Esophagus squamous epithelium (tissue), 5 donors: ENCODE data around the gene RAD54L. TPM values are rescaled to one million over a fixed set of nuclear protein-coding genes. Genes with fewer than 3 reads are reported as not detected.
A peak's percentile ranks its signal among the peaks of the same experiment; 100 is the strongest.

Experiments used
- DNase-seq: peaks from one replicate; lab custom pipeline; 2025; lab: John Stamatoyannopoulos, UW
- H3K27ac ChIP-seq, 4 donors: fragments of 200-600 bp; sonication (generic); one replicate each; pipeline ENCODE4 v1.5.1; 2016 to 2019; ENCODE audit warnings: mild to moderate bottlenecking in 1 of 4
- H3K27me3 ChIP-seq, 4 donors: fragments of 200-600 bp; sonication (generic); 1 replicate in 3 of 4; 2 replicates in 1 of 4; pipeline versions ENCODE4 v1.5.1 to v1.6.0; 2017 to 2021; ENCODE audit warnings: antibody characterized with exemption in 1 of 4
- H3K36me3 ChIP-seq, 3 donors: fragments of 200-600 bp; sonication (generic); one replicate each; pipeline ENCODE4 v1.5.1; 2016 to 2019
- H3K4me1 ChIP-seq, 3 donors: fragments of 200-600 bp; sonication (generic); one replicate each; pipeline ENCODE4 v1.5.1; 2017 to 2019
- H3K4me3 ChIP-seq, 4 donors: fragments of 200-600 bp; sonication (generic); 1 replicate in 3 of 4; 2 replicates in 1 of 4; pipeline ENCODE4 v1.5.1; 2016 to 2019; ENCODE audit warnings: mild to moderate bottlenecking in 2 of 4, moderate library complexity in 1 of 4
- H3K9me3 ChIP-seq, 3 donors: fragments of 200-600 bp; sonication (generic); one replicate each; pipeline ENCODE4 v1.5.1; 2016 to 2019
- POLR2A ChIP-seq, 4 donors: fragments of 450-650 bp; IDR thresholded peaks; one replicate each; pipeline ENCODE4 v1.6.1; 2017; ENCODE audit warnings: antibody characterized with exemption in 4 of 4, mild to moderate bottlenecking in 4 of 4, moderate library complexity in 3 of 4
- WGBS, 2 donors: methylation state at CpG; one replicate each; pipeline ENCODE4 v1.1.5; 2018; 5-methylcytosine and 5-hydroxymethylcytosine counted together
- intact Hi-C: fragments of 100-400 bp; cut with DNase I; formaldehyde crosslinking; loops from one replicate; pipeline ENCODE4 v1.15.0; 2022
- total RNA-seq, 4 donors: library from RNA; depleted of rRNA; stranded (reverse); fragments of >200 nt; gene quantifications; one replicate each; pipeline ENCODE4 v1.1.0, GENCODE V29; 2016
- TF ChIP-seq, protein P1 (sequence below), 6 experiments: fragments of 450-650 bp in 4 of 6; fragments of 200-600 bp in 2 of 6; sonication (generic) in 2 of 6; IDR thresholded peaks; one replicate each; pipeline ENCODE4 v1.5.1; 2016 to 2019; ENCODE audit warnings: antibody characterized with exemption in 6 of 6, mild to moderate bottlenecking in 4 of 6, moderate library complexity in 4 of 6
- donor health status: DM: yes; HTN: yes; CAD: no.

The RAD54L gene
- total RNA-seq, 4 donors from 2014 or later: 1.9 to 7.8 (median 6.8) TPM

DNA sequence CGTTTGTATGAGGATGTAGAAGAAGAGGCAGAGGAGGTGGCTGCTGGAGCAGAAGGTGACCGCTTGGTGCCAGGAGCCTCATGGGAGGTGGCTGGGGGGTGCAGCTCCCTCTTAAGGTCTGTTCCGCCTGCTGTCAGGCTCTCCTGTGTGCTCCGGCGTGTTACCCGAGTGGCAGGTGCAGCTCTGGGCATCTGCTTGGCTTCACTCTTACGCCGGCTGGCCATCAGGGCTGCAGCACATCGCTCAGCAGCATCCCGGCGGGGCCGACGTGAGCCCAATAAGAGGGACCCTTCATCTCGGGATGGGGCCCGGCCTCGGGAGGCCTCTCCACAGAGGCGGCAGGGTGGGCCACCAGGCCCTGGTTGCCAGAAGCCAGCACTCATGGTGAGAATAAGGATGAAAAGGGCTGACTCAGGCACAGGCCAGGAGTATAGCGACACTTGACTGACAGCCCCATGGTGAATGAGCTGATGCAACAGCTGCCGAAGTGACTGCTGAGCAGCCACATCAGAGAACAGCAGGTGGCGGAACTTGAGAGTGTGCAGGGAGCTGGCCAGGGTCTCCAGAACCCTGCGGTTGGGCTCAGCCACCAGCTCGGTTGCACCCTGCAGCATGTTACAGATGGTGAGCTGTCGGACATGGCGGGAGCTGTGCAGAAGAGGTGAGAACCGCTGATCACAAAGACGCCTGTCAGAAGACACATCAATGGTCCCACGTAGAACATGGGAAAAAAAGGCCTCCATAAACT, 38.3 kb downstream of the RAD54L start:
- WGBS, 2 donors: 73 to 86% methylated on average over 3 to 10 of the region's 27 CpGs

DNA sequence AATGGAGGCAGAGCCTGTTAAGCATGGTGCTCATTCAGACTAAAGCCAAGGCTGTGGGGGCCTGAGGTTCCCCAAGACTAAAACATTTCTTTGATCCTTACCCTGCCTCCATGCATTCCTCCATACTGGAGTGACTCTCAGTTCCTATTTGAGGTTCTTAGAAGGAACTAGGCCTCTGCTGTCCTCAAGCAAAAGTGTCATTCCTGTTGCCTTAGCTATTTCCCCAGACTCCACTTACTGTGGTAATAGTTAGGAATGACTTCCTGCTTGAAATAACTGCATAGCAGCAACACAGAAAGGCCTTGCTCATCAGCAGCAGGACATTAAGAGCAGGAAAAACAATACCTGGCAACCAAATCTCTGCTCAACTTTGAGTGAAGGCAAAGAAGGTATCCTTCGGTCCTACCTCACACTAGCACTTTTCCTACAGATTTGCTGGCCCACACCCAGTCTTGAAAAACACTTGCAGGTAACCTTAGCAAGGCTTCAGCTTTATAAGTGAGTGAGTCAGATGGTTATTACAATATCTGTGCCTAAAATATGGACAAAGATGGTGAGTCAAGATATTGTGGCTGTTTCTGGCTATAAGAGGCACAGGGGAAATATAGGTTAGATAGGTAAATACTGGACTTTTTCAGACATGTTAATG, 41.0 kb downstream of the RAD54L start:
- peaks cover 13 to 98% (median 23%) of the 10 kb centered on the region in 3 donors for H3K36me3 ChIP-seq
- no peak for DNase-seq
- no peaks in the 10 kb centered on the region for H3K4me1 ChIP-seq
- H3K27ac ChIP-seq: peak overlapping the region in 1 of 4 donors; percentile 9
- H3K4me3 ChIP-seq: no peak overlapping the region
- H3K27me3 ChIP-seq: no peaks in the 10 kb centered on the region
- H3K9me3 ChIP-seq: no peaks in the 10 kb centered on the region
- intact Hi-C loops: no loop called here
- WGBS, 2 donors: 60 to 73% methylated on average over 1 of the region's 1 CpG
- no peak for TF ChIP-seq POLR2A (IDR thresholded peaks at IDR 0.05)
- TF ChIP-seq, protein P1, sequence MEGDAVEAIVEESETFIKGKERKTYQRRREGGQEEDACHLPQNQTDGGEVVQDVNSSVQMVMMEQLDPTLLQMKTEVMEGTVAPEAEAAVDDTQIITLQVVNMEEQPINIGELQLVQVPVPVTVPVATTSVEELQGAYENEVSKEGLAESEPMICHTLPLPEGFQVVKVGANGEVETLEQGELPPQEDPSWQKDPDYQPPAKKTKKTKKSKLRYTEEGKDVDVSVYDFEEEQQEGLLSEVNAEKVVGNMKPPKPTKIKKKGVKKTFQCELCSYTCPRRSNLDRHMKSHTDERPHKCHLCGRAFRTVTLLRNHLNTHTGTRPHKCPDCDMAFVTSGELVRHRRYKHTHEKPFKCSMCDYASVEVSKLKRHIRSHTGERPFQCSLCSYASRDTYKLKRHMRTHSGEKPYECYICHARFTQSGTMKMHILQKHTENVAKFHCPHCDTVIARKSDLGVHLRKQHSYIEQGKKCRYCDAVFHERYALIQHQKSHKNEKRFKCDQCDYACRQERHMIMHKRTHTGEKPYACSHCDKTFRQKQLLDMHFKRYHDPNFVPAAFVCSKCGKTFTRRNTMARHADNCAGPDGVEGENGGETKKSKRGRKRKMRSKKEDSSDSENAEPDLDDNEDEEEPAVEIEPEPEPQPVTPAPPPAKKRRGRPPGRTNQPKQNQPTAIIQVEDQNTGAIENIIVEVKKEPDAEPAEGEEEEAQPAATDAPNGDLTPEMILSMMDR (IDR thresholded peaks at IDR 0.05): no peak

More for the DNA sequence above, 38.3 kb downstream of the RAD54L start:
- no peak for TF ChIP-seq POLR2A (IDR thresholded peaks at IDR 0.05)
- TF ChIP-seq, protein P1 (IDR thresholded peaks at IDR 0.05): no peak
- no peak overlapping the region for H3K4me3 ChIP-seq
- H3K9me3 ChIP-seq: no peaks in the 10 kb centered on the region
- no peaks in the 10 kb centered on the region for H3K27me3 ChIP-seq
- no peak overlapping the region for H3K27ac ChIP-seq
- no peaks in the 10 kb centered on the region for H3K4me1 ChIP-seq
- DNase-seq: no peak
- peaks cover 20 to 99% (median 25%) of the 10 kb centered on the region in 3 donors for H3K36me3 ChIP-seq
- intact Hi-C loops: no loop called here

DNA sequence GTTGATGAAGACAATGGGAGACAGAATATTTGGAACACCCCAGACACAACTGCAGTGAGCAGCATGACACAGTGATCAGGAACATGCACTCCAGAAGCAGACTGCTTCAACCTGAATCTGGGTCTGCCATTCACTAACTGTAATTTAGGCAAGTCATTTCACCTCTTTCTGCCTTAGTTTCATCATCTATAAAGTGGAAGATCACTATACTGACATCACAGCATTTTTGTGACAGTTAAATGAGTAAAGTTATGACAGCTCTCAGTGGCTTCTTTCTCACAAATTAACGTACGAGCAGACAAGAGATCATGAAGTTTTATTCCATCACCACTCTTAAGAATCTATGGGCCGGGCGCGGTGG, 41.6 kb downstream of the RAD54L start:
- no peaks in the 10 kb centered on the region for H3K27me3 ChIP-seq
- no peaks in the 10 kb centered on the region for H3K4me1 ChIP-seq
- H3K4me3 ChIP-seq: no peak overlapping the region
- TF ChIP-seq POLR2A (IDR thresholded peaks at IDR 0.05): no peak
- TF ChIP-seq, protein P1 (IDR thresholded peaks at IDR 0.05): no peak
- H3K9me3 ChIP-seq: no peaks in the 10 kb centered on the region
- H3K36me3 ChIP-seq: peaks cover 15 to 98% (median 23%) of the 10 kb centered on the region in 3 donors
- intact Hi-C loops: no loop called here
- peak overlapping the region in 1 of 4 donors; percentile 9 for H3K27ac ChIP-seq
- WGBS, 2 donors: 96 to 100% methylated on average over 4 to 5 of the region's 5 CpGs
- no peak for DNase-seq

DNA sequence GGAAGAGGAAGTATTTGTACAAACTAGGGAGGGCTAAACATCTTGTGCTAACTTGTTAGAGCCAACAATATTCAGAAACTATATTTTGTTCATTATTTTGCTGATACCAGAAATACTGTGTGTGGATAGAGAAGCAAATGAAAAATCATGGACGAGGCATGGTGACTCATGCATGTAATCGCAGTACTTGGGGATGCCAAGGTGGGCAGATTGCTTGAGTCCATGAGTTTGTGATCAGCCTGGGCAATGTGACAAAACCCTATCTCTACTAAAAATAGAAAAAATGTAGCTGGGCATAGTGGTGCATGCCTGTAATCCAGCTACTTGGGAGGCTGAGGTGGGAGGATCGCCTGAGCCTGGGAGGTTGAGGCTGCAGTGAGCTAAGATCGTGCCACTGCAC, 42.4 kb downstream of the RAD54L start:
- 83 to 92% methylated on average over 4 of the region's 4 CpGs for WGBS, 2 donors
- no peak for DNase-seq
- Histone ChIP-seq H3K4me3 (no peak overlapping the region), H3K36me3 (peaks cover 16 to 98% (median 22%) of the 10 kb centered on the region in 3 donors), H3K27ac (no peak overlapping the region), H3K9me3 (no peaks in the 10 kb centered on the region), H3K27me3 (no peaks in the 10 kb centered on the region), H3K4me1 (no peaks in the 10 kb centered on the region)
- intact Hi-C loops: no loop called here
- TF ChIP-seq, protein P1 (IDR thresholded peaks at IDR 0.05): no peak
- no peak for TF ChIP-seq POLR2A (IDR thresholded peaks at IDR 0.05)

DNA sequence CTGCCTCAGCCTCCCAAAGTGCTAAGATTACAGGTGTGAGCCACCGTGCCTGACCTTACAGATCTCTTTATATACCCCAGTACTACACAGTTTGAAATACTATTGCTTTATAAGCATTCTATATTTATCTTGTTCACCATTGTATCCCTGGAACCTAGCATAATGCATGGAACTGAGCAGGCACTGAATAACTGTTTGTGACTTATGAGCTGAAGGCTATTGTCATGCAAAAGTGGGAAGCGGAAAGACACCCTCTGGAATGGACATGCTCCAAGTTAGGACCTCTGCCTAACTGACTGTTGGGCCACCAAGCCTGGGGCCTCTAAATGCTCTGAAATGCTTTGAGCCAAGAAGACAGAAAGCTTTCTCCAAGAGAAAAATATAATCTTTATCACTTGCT, 47.7 kb downstream of the RAD54L start:
- no peak overlapping the region for H3K27ac ChIP-seq
- H3K9me3 ChIP-seq: no peaks in the 10 kb centered on the region
- no peak for DNase-seq
- intact Hi-C loops: no loop called here
- H3K4me1 ChIP-seq: peaks cover 0 to 17% (median 0%) of the 10 kb centered on the region in 3 donors
- no peak overlapping the region for H3K4me3 ChIP-seq
- 89 to 96% methylated on average over 2 of the region's 2 CpGs for WGBS, 2 donors
- TF ChIP-seq, protein P1 (IDR thresholded peaks at IDR 0.05): no peak
- TF ChIP-seq POLR2A (IDR thresholded peaks at IDR 0.05): no peak
- H3K36me3 ChIP-seq: peaks cover 8 to 79% (median 27%) of the 10 kb centered on the region in 3 donors
- no peaks in the 10 kb centered on the region for H3K27me3 ChIP-seq
